Measurements from ENCODE around the gene CSPG5.

DNA sequence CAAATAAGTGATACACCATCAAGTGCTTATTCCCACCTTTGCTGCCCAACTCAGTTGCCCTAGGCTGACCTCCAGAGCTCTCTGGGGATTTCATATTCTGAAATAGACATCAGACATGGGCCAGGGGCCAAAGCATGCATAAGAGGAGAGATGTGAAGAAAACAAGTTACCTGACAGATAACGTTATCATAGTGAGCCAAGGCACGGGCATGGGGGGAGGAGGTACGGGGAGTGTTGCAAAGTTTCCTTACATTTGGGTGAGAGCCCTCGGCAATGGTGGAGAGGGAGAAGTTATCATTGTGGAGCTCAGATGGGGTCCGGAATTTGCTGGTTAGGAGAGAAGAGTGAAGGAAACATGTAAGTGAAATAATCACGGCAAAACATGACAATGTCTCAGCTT lies 9.8 kb downstream of the CSPG5 start:
- no peak for TF ChIP-seq CTCF (IDR thresholded peaks at IDR 0.05)
- no peak for TF ChIP-seq POLR2A (IDR thresholded peaks at IDR 0.05)

All from heart left ventricle (tissue), 13 donors.